CD4-positive, CD25-positive, alpha-beta regulatory T cell (primary cell): Measurements from ENCODE around the gene ACAA1. TPM values are rescaled to one million over a fixed set of nuclear protein-coding genes. Genes with fewer than 3 reads are reported as not detected.
"Not testable (repeated sequence)": the region's sequence is repeated elsewhere in the genome, so short reads cannot be mapped to it uniquely, and the experiment has no call there.

Experiments
- ATAC-seq, 2 donors: fragments of 150-1000 bp; cut with Tn5 transposase; one replicate each; pipeline ENCODE4 v1.10.0; 2021; ENCODE audit warnings: low read depth in 2 of 2, moderate number of reproducible peaks in 2 of 2, moderate library complexity in 1 of 2
- DNase-seq, 3 donors: peaks; one replicate each; pipeline versions ENCODE4 v3.0.0 to v3.0.0-alpha.2; 2012 to 2022; ENCODE audit warnings: mixed read lengths in 1 of 3
- H3K27ac ChIP-seq: one replicate; pipeline ENCODE4 v1.7.0; 2013; ENCODE audit warnings: mild to moderate bottlenecking, low read length; ENCODE audit not compliant: insufficient read depth, poor library complexity, severe bottlenecking
- H3K27me3 ChIP-seq: one replicate; pipeline ENCODE4 v1.7.0; 2013; ENCODE audit warnings: low read length; ENCODE audit not compliant: control insufficient read depth, insufficient read depth
- H3K36me3 ChIP-seq: one replicate; pipeline ENCODE4 v1.7.0; 2013; ENCODE audit warnings: mild to moderate bottlenecking, low read length, moderate library complexity; ENCODE audit not compliant: control insufficient read depth, insufficient read depth
- H3K4me1 ChIP-seq: 2 replicates; pipeline ENCODE4 v1.7.0; 2013; ENCODE audit warnings: mild to moderate bottlenecking, low read length; ENCODE audit not compliant: insufficient read depth, control insufficient read depth, poor library complexity, severe bottlenecking
- H3K4me3 ChIP-seq: one replicate; pipeline ENCODE4 v1.7.0; 2013; ENCODE audit warnings: low read depth, mild to moderate bottlenecking, low read length, moderate library complexity
- H3K9me3 ChIP-seq, 2 experiments: 1 replicate in 1 of 2; 2 replicates in 1 of 2; pipeline ENCODE4 v1.7.0; 2013; ENCODE audit warnings: low read length in 2 of 2, mild to moderate bottlenecking in 1 of 2, moderate library complexity in 1 of 2; ENCODE audit not compliant: control insufficient read depth in 2 of 2
- H3K27ac Mint-ChIP-seq, 3 donors: one replicate each; pipeline ENCODE4 v1.8.0; 2020 to 2022; ENCODE audit warnings: mild to moderate bottlenecking in 3 of 3, mixed read lengths in 3 of 3, moderate library complexity in 2 of 3
- H3K27me3 Mint-ChIP-seq: one replicate; pipeline ENCODE4 v1.8.0; 2022; ENCODE audit warnings: mild to moderate bottlenecking, mixed read lengths
- H3K36me3 Mint-ChIP-seq: one replicate; pipeline ENCODE4 v1.8.0; 2020; ENCODE audit warnings: mixed read lengths
- H3K4me1 Mint-ChIP-seq, 4 donors: one replicate each; pipeline ENCODE4 v1.8.0; 2020 to 2022; ENCODE audit warnings: mixed read lengths in 4 of 4, mild to moderate bottlenecking in 1 of 4
- H3K4me3 Mint-ChIP-seq, 4 donors: one replicate each; pipeline ENCODE4 v1.8.0; 2020 to 2022; ENCODE audit warnings: mild to moderate bottlenecking in 4 of 4, mixed read lengths in 4 of 4, moderate library complexity in 3 of 4
- H3K9me3 Mint-ChIP-seq, 7 donors: one replicate each; pipeline ENCODE4 v1.8.0; 2020 to 2022; ENCODE audit warnings: mixed read lengths in 7 of 7, mild to moderate bottlenecking in 3 of 7, moderate library complexity in 2 of 7
- polyA plus RNA-seq, 4 donors: library from polyadenylated mRNA; unstranded; fragments of 300-500 nt; fragmentation: Illumina TruSeq; gene quantifications; one replicate each; pipeline ENCODE4 v1.2.3, GENCODE V29; 2021
- total RNA-seq: library from RNA; stranded (reverse); gene quantifications from one replicate; pipeline ENCODE4 v1.2.3, GENCODE V29; 2022

The ACAA1 gene
- total and polyA plus RNA-seq, 5 donors from 2014 or later, result 55.6 to 80.7 (median 78.1) TPM

DNA sequence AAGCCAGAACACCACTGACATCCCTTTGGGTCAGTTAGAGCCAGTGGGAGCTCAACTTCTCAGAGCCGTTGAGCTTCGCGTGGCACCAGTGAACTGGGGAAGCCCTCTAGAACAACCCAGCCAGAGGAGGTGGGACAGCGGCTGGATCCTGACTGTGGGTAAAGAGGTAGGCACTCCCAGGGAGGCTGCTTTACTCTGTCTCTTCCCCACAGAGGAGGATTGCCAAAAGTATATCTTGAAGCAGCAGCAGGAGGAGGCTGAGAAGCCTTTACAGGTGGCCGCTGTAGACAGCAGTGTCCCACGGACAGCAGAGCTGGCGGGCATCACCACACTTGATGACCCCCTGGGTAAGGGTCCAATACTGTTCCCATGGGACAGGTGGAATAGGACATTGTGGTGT lies 2.7 kb upstream of the ACAA1 start:
- ATAC-seq, result no peak
- Histone ChIP-seq H3K4me1 (peaks cover 51% of the 10 kb centered on the region), H3K27ac (peak overlapping the region; percentile 85), H3K9me3 (no peaks in the 10 kb centered on the region), H3K27me3 (no peaks in the 10 kb centered on the region), H3K36me3 (peaks cover 20% of the 10 kb centered on the region), H3K4me3 (peak overlapping the region; percentile 78)
- peaks cover 4% of the 10 kb centered on the region for H3K27me3 Mint-ChIP-seq
- H3K4me1 Mint-ChIP-seq, result peaks cover 13 to 60% (median 32%) of the 10 kb centered on the region in 4 donors
- peak overlapping the region; percentile 95 to 100 (median 98) for H3K4me3 Mint-ChIP-seq
- peak overlapping the region; percentile 96 to 98 (median 97) for H3K27ac Mint-ChIP-seq
- no peak for DNase-seq
- H3K36me3 Mint-ChIP-seq, result peaks cover 20% of the 10 kb centered on the region
- H3K9me3 Mint-ChIP-seq, result peaks cover 0 to 2% (median 0%) of the 10 kb centered on the region in 7 donors

DNA sequence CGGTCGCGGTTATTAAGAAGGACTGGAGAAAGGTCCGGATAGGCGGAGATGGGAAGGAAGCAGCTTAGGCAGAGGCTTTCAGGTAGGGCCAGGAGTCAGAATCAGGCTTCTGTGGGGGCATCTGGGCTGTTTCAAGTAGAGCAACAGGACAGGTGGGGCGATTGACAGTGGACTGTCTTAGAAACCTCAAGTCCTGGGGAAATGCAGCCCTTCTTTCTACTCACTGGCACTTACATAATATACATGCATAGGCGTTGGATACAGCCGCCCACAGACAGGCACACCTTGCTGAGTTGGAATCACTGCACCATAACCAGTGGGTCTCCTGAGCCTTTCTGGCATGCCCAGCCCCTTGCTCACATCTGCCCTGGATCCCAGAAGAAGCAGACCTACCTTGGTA lies 2.3 kb upstream of the ACAA1 start:
- peaks cover 20% of the 10 kb centered on the region for H3K36me3 ChIP-seq
- Mint-ChIP-seq H3K27ac (peak overlapping the region; percentile 96 to 98 (median 97)), H3K4me3 (peak overlapping the region; percentile 95 to 100 (median 98)), H3K27me3 (peaks cover 4% of the 10 kb centered on the region), H3K9me3 (no peaks in the 10 kb centered on the region), H3K36me3 (peaks cover 24% of the 10 kb centered on the region), H3K4me1 (peaks cover 13 to 65% (median 35%) of the 10 kb centered on the region in 4 donors)
- H3K27me3 ChIP-seq, result no peaks in the 10 kb centered on the region
- H3K4me3 ChIP-seq, result peak overlapping the region; percentile 78
- DNase-seq, result no peak
- H3K9me3 ChIP-seq, result no peaks in the 10 kb centered on the region
- peak overlapping the region; percentile 85 for H3K27ac ChIP-seq
- no peak for ATAC-seq
- peaks cover 51% of the 10 kb centered on the region for H3K4me1 ChIP-seq

DNA sequence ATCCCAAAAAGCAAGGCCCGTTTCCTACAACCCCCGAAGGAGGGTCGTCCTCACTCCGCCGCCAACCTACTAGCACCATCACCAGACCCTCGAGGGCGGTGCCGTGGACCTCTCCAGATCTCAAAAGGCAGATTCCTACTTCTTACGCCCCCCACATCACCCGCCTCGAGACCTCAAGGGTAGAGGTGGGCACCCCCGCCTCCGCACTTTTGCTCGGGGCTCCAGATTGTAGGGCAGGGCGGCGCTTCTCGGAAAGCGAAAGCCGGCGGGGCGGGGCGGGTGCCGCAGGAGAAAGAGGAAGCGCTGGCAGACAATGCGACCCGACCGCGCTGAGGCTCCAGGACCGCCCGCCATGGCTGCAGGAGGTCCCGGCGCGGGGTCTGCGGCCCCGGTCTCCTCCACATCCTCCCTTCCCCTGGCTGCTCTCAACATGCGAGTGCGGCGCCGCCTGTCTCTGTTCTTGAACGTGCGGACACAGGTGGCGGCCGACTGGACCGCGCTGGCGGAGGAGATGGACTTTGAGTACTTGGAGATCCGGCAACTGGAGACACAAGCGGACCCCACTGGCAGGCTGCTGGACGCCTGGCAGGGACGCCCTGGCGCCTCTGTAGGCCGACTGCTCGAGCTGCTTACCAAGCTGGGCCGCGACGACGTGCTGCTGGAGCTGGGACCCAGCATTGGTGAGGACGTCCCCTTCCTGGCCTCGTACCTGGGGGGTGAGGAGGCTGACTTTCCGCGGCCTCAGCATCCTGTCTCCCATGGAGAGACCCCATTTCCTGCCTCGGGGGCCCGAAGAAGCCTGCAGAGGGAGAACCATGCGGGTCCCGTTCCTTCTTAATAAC lies 1.6 kb upstream of the ACAA1 start, which contains the start of gene MYD88:
Gene MYD88, plus strand, starts transcription at position 313 of the 842 bp plus-strand sequence. Its CDS starts 40 bp downstream, at position 353.
- peak within 1 kb of the TSS; percentile 85 for H3K27ac ChIP-seq
- Mint-ChIP-seq H3K4me1 (peaks cover 9 to 71% (median 35%) of the 10 kb centered on the region in 4 donors), H3K27ac (peak within 1 kb of the TSS; percentile 96 to 98 (median 97)), H3K27me3 (no peaks in the 10 kb centered on the region), H3K4me3 (peak within 1 kb of the TSS; percentile 95 to 100 (median 98)), H3K36me3 (peaks cover 25% of the 10 kb centered on the region), H3K9me3 (no peaks in the 10 kb centered on the region)
- H3K36me3 ChIP-seq, result peaks cover 26% of the 10 kb centered on the region
- peak; percentile 49 to 52 for ATAC-seq
- no peaks in the 10 kb centered on the region for H3K9me3 ChIP-seq
- peaks cover 51% of the 10 kb centered on the region for H3K4me1 ChIP-seq
- H3K27me3 ChIP-seq, result no peaks in the 10 kb centered on the region
- peak within 1 kb of the TSS; percentile 83 for H3K4me3 ChIP-seq
- DNase-seq, result peak; percentile 76 to 88 (median 82)

DNA sequence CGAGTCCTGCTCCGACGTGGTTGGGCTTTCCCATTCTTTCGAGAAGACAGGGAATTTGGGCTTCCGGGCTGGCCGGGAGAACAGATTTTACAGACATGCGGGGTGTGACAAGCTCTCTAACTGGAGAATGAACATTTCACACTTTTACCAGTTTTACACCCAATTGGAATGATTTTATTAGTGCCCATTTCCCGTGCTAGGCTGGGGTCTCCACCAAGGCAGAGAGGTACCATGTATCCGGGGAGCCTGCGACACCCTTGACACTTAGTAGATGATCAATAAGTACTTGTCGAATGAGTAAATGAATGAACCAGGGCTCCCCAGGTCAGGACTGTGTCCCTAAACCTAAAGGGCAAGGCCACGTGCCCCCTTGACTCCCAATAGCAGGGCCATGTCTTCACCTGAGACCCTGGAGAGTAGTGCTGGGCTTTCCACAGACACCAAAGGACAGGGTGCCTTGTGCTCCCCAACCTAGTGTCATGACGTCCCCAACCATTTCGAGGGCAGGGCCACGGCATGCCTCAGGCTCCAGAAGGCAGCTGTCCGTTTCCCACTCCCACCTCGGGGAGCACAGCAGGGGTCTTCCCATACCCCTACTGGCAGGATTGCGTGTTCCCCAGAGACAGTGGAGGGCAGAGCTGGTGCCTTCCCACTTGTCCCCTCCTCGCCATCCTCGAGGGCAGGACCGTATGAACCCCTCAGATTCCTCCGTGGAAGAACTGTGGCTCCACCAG lies 855 bp upstream of the ACAA1 start:
- no peaks in the 10 kb centered on the region for H3K9me3 ChIP-seq
- H3K27me3 ChIP-seq, result no peaks in the 10 kb centered on the region
- peak in 2 of 3 donors; percentile 25 to 58 for DNase-seq
- H3K4me1 ChIP-seq, result peaks cover 51% of the 10 kb centered on the region
- H3K9me3 Mint-ChIP-seq, result no peaks in the 10 kb centered on the region
- H3K27ac ChIP-seq, result peak overlapping the region; percentile 85
- no peaks in the 10 kb centered on the region for H3K27me3 Mint-ChIP-seq
- H3K4me3 Mint-ChIP-seq, result peak overlapping the region; percentile 95 to 100 (median 98)
- H3K4me1 Mint-ChIP-seq, result peaks cover 9 to 79% (median 38%) of the 10 kb centered on the region in 4 donors
- H3K27ac Mint-ChIP-seq, result peak overlapping the region; percentile 96 to 98 (median 97)
- H3K36me3 Mint-ChIP-seq, result peaks cover 25% of the 10 kb centered on the region
- H3K36me3 ChIP-seq, result peaks cover 34% of the 10 kb centered on the region
- peak overlapping the region; percentile 83 for H3K4me3 ChIP-seq
- no peak for ATAC-seq

DNA sequence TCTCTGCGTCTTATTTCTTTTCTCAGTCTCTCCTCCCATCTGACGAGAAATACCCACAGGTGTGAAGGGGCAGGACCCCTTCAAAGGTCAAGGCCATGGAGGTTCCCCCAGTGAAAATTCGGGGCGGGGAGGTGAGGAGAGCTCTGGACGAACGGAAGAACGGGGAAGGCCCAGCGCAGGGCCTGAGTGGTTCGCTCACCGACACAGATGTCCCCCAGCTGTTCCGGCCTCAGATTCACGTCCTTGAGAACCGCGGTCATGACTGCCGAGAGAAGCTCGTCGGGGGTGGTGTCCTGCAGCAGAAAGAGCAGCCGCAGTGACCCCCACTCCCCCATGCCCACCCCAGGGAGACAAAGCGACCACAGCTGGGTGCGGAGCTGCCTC lies 542 bp downstream of the ACAA1 start:
- Mint-ChIP-seq H3K9me3 (no peaks in the 10 kb centered on the region), H3K4me1 (peaks cover 9 to 87% (median 43%) of the 10 kb centered on the region in 4 donors), H3K36me3 (peaks cover 21% of the 10 kb centered on the region), H3K27me3 (no peaks in the 10 kb centered on the region), H3K4me3 (peak overlapping the region; percentile 95 to 100 (median 97)), H3K27ac (peak overlapping the region; percentile 29 to 96 (median 92))
- peak; percentile 11 to 34 (median 12) for DNase-seq
- Histone ChIP-seq H3K27ac (peak overlapping the region; percentile 85), H3K4me3 (peak overlapping the region; percentile 75), H3K4me1 (peaks cover 51% of the 10 kb centered on the region), H3K27me3 (no peaks in the 10 kb centered on the region), H3K36me3 (peaks cover 36% of the 10 kb centered on the region), H3K9me3 (no peaks in the 10 kb centered on the region)
- no peak for ATAC-seq

DNA sequence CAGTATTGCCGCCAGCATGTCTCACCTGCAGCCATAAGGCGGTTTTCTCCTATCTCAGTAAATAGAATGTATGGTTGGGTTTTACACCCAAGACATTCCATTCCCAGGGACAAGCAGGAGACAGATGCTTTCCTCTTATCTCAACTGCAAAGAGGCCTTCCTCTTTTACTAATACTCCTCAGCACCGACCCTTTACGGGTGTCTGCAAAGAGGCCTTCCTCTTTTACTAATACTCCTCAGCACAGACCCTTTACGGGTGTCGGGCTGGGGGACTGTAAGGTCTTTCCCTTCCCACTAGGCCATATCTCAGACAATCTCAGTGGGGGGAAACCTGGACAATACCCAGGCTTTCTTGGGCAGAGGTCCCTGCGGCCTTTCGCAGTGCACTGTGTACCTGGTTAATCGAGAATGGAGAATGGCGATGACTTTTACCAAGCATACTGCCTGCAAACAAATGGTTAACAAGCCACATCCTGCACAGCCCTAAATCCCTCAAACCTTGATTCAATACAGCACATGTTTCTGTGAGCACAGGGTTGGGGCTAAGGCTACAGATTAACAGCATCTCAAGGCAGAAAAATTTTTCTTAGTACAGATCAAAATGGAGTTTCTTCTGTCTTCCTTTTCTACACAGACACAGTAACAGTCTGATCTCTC lies 1.2 kb downstream of the ACAA1 start:
- not testable (repeated sequence) for H3K9me3 Mint-ChIP-seq, H3K9me3 ChIP-seq, H3K27me3 Mint-ChIP-seq, H3K27me3 ChIP-seq, ATAC-seq
- Histone ChIP-seq H3K27ac (peak overlapping the region; percentile 85), H3K4me1 (peaks cover 51% of the 10 kb centered on the region), H3K4me3 (peak overlapping the region; percentile 75), H3K36me3 (peaks cover 32% of the 10 kb centered on the region)
- Mint-ChIP-seq H3K36me3 (peaks cover 17% of the 10 kb centered on the region), H3K4me3 (peak overlapping the region; percentile 95 to 100 (median 97)), H3K27ac (peak overlapping the region; percentile 29 to 96 (median 92)), H3K4me1 (peaks cover 9 to 82% (median 43%) of the 10 kb centered on the region in 4 donors)
- DNase-seq, result peak in 2 of 3 donors; percentile 64 to 82

DNA sequence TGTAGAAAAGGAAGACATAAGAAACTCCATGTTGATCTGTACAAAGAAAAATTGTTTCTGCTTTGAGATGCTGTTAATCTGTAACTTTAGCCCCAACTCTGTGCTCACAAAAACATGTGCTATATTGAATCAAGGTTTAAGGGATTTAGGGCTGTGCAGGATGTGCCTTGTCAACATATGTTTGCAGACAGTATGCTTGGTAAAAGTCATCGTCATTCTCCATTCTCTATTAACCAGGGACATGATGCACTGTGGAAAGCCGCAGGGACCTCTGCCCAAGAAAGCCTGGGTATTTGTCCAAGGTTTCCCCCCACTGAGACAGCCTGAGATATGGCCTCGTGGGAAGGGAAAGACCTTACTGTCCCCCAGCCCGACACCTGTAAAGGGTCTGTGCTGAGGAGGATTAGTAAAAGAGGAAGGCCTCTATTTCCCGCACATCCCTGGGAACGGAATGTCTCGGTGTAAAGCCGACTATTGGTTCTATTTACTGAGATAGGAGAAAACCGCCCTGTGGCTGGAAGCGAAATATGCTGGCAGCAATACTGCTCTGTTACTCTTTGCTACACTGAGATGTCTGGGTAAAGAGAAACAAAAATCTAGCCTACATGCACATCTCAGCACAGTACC lies 2.3 kb downstream of the ACAA1 start:
- not testable (repeated sequence) for DNase-seq, H3K27me3 Mint-ChIP-seq, H3K9me3 Mint-ChIP-seq, H3K9me3 ChIP-seq, H3K27me3 ChIP-seq, H3K27ac ChIP-seq, H3K4me3 ChIP-seq, ATAC-seq
- Histone ChIP-seq H3K36me3 (peaks cover 40% of the 10 kb centered on the region), H3K4me1 (peaks cover 40% of the 10 kb centered on the region)
- Mint-ChIP-seq H3K27ac (peak overlapping the region in 2 of 3 donors; percentile 70 to 96), H3K4me3 (peak overlapping the region; percentile 95 to 100 (median 97)), H3K36me3 (peaks cover 20% of the 10 kb centered on the region), H3K4me1 (peaks cover 9 to 77% (median 45%) of the 10 kb centered on the region in 4 donors)
